H1 (cell line): ENCODE data around the gene CD37. TPM values are rescaled to one million over a fixed set of nuclear protein-coding genes. Genes with fewer than 3 reads are reported as not detected.

Source experiments
- ASH2L ChIP-seq: fragments of 200-600, 300-600 bp; sonication (generic); IDR thresholded peaks from one replicate; pipeline ENCODE4 v1.7.1; 2017; ENCODE audit warnings: low read length
- CEBPB ChIP-seq: IDR thresholded peaks from 2 replicates; pipeline ENCODE4 v1.6.1; 2012; ENCODE audit warnings: low read depth, low read length
- CREB1 ChIP-seq: IDR thresholded peaks from 2 replicates; pipeline ENCODE4 v1.6.1; 2012; ENCODE audit warnings: inconsistent platforms
- EGR1 ChIP-seq: IDR thresholded peaks from 2 replicates; pipeline ENCODE4 v1.6.1; 2011; ENCODE audit warnings: low read depth, low read length, borderline replicate concordance
- HDAC2 ChIP-seq, 2 experiments: fragments of 300-600 bp in 1 of 2; sonication (generic) in 1 of 2; IDR thresholded peaks; 2 replicates each; pipeline ENCODE4 v1.6.1; 2011 to 2012; ENCODE audit warnings: low read depth in 2 of 2, low read length in 2 of 2, mild to moderate bottlenecking in 2 of 2, moderate library complexity in 2 of 2, borderline replicate concordance in 1 of 2, inconsistent platforms in 1 of 2
- JUN ChIP-seq: IDR thresholded peaks from 2 replicates; pipeline ENCODE4 v1.6.1; 2011; ENCODE audit warnings: low read depth, mild to moderate bottlenecking, improper control_type of control experiment, low read length
- KDM5A ChIP-seq: fragments of 200-600 bp; IDR thresholded peaks from 2 replicates; pipeline ENCODE4 v1.7.1; 2012; ENCODE audit warnings: mild to moderate bottlenecking, low read length, inconsistent platforms, mixed read lengths
- MAFK ChIP-seq: IDR thresholded peaks from 2 replicates; pipeline ENCODE4 v1.6.1; 2012; ENCODE audit warnings: low read depth, mild to moderate bottlenecking, improper control_type of control experiment, low read length
- MAX ChIP-seq: IDR thresholded peaks from 2 replicates; pipeline ENCODE4 v1.6.1; 2012; ENCODE audit warnings: inconsistent platforms
- NRF1 ChIP-seq: IDR thresholded peaks from 2 replicates; pipeline ENCODE4 v1.6.1; 2011; ENCODE audit warnings: mild to moderate bottlenecking, low read depth, low read length, improper control_type of control experiment
- POLR2AphosphoS5 ChIP-seq: IDR thresholded peaks from 2 replicates; pipeline ENCODE4 v1.6.1; 2011; ENCODE audit warnings: low read depth, low read length
- RAD21 ChIP-seq, 2 experiments: IDR thresholded peaks in 1 of 2; conservative IDR thresholded peaks in 1 of 2; 2 replicates each; pipeline ENCODE4 v1.6.1; 2011; ENCODE audit warnings: low read depth in 2 of 2, low read length in 2 of 2, improper control_type of control experiment in 1 of 2, inconsistent platforms in 1 of 2, mild to moderate bottlenecking in 1 of 2, moderate library complexity in 1 of 2
- RNF2 ChIP-seq: fragments of 200-900, 300-1000 bp; sonication (generic); IDR thresholded peaks from 2 replicates; pipeline ENCODE4 v1.7.1; 2016; ENCODE audit warnings: borderline replicate concordance, low read depth, mild to moderate bottlenecking, antibody characterized with exemption, low read length; ENCODE audit not compliant: poor library complexity, severe bottlenecking; ENCODE audit errors: missing control alignments
- SIRT6 ChIP-seq: IDR thresholded peaks from one replicate; pipeline ENCODE4 v1.7.1; 2012; ENCODE audit warnings: low read length, inconsistent platforms
- SIX5 ChIP-seq: IDR thresholded peaks from 2 replicates; pipeline ENCODE4 v1.6.1; 2011; ENCODE audit warnings: mild to moderate bottlenecking, low read depth, low read length
- SP1 ChIP-seq: IDR thresholded peaks from 2 replicates; pipeline ENCODE4 v1.6.1; 2011; ENCODE audit warnings: low read depth, low read length
- TCF12 ChIP-seq: IDR thresholded peaks from 2 replicates; pipeline ENCODE4 v1.6.1; 2011; ENCODE audit warnings: low read depth, mild to moderate bottlenecking, low read length
- TEAD4 ChIP-seq: IDR thresholded peaks from 2 replicates; pipeline ENCODE4 v1.6.1; 2012; ENCODE audit warnings: low read depth, low read length, inconsistent platforms, mixed read lengths
- YY1 ChIP-seq: IDR thresholded peaks from 2 replicates; pipeline ENCODE4 v1.6.1; 2011; ENCODE audit warnings: low read depth, mild to moderate bottlenecking, low read length
- ZNF274 ChIP-seq: IDR thresholded peaks from 2 replicates; pipeline ENCODE4 v1.7.0; 2012; ENCODE audit warnings: low read length, borderline replicate concordance; ENCODE audit errors: extremely low read depth
- polyA plus RNA-seq, 7 experiments: library from polyadenylated mRNA; depleted of rRNA in 3 of 7; stranded (reverse) in 5 of 7; unstranded in 2 of 7; fragments of >200 nt in 5 of 7; fragments of 200-250 nt in 2 of 7; gene quantifications; 1 replicate in 5 of 7; 2 replicates in 1 of 7; 4 replicates in 1 of 7; pipeline versions ENCODE4 v1.2.1 to v1.2.3, GENCODE V29; 2011 to 2013; ENCODE audit warnings: missing spikeins in 2 of 7, mixed read lengths in 2 of 7
- total RNA-seq: library from RNA; stranded (reverse); fragmentation: NEBNext Ultra II Directional; extraction: Animal tissue kit (Norgen Biotek cat#: 25700); gene quantifications from 2 replicates; pipeline ENCODE4 v1.2.1, GENCODE V29; 2021

Gene CD37
- total and polyA plus RNA-seq, 2 of the 8 experiments (the other 6 are each of a cell fraction or from before 2014, with no cell fraction given): not detected

DNA sequence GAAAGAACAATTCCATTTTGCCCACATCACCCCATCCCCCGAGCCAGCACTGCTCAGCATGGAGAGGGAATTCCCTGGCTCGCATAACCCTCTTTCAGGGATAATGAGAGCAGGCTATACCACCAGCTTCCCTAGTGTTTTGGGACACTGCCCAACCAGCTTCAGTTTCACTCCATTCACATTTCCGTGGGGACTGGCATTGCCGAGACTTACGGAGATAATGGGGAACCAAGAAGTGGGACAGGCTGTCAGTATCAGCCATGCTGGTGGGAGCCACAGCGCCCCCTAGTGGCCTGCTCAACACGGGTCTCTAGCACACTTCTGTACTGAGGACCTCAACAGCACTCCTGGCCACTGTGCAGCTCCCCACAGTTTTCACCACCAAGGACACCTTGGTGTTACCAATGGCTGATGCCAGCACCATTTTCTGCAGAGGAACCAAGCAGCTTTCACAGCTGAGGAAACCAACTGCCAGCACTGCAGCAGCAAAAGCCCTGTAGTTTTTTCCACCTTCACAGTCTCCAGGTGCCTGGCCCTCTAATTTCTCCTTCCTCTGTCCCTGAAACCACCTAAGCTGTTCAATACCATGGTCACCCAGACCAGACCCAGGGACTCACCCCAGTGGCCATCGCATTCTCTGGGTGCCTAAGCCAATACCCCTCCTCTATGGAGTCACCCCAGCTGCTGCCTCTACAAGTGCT is 33.9 kb upstream of the CD37 start (continued):
- TF ChIP-seq MAFK (no peak), MAX (peak; percentile 69; the same call in 1 of the 2 replicates), YY1 (peak; percentile 85), POLR2AphosphoS5 (peak; percentile 42; the same call in 1 of the 2 replicates), CEBPB (no peak), CREB1 (peak; percentile 28; the same call in 1 of the 2 replicates), NRF1 (no peak), SP1 (no peak), HDAC2 (IDR thresholded peaks at IDR 0.05; ENCODE audit: borderline replicate concordance in 1 of 2, low read depth in 2 of 2, low read length in 2 of 2) (no peak), KDM5A (no peak), ASH2L (no peak), RAD21 (IDR thresholded peaks at IDR 0.05 in 1 of 2, conservative IDR thresholded peaks at IDR 0.05 in 1 of 2; ENCODE audit: low read depth in 2 of 2, low read length in 2 of 2) (peak; percentile 62 to 73), JUN (no peak), TEAD4 (peak; percentile 37; the same call in 1 of the 2 replicates), EGR1 (no peak), TCF12 (no peak), RNF2 (no peak), ZNF274 (no peak), SIX5 (no peak), SIRT6 (no peak)
